Astrocyte (in vitro differentiated cells and primary cell): ENCODE data around the gene RPAP2. TPM values are rescaled to one million over a fixed set of nuclear protein-coding genes. Genes with fewer than 3 reads are reported as not detected.

Source experiments
- DNase-seq: peaks from one replicate; pipeline ENCODE4 v3.0.0-alpha.2; 2010; ENCODE audit warnings: low read depth
- FAIRE-seq: peaks from 2 replicates; lab custom pipeline; 2011; peaks lifted over from hg19 to GRCh38; lab: Jason Lieb, UNC
- H2AFZ ChIP-seq: 2 replicates; pipeline ENCODE4 v1.6.0; 2012; ENCODE audit warnings: low read depth, low read length, inconsistent platforms
- H3K27ac ChIP-seq: 2 replicates; pipeline ENCODE4 v1.5.1; 2011; ENCODE audit warnings: low read depth, low read length, inconsistent platforms
- H3K27me3 ChIP-seq: 2 replicates; pipeline ENCODE4 v1.6.0; 2011; ENCODE audit warnings: low read length, inconsistent platforms; ENCODE audit not compliant: insufficient read depth
- H3K36me3 ChIP-seq: 2 replicates; pipeline ENCODE4 v1.5.1; 2011; ENCODE audit warnings: low read length, inconsistent platforms; ENCODE audit not compliant: insufficient read depth
- H3K4me1 ChIP-seq: 2 replicates; pipeline ENCODE4 v1.5.1; 2011; ENCODE audit warnings: low read length, inconsistent platforms; ENCODE audit not compliant: insufficient read depth
- H3K4me2 ChIP-seq: 2 replicates; pipeline ENCODE4 v1.6.0; 2012; ENCODE audit warnings: low read length, inconsistent platforms
- H3K4me3 ChIP-seq: 2 replicates; pipeline ENCODE4 v1.5.1; 2011; ENCODE audit warnings: low read depth, mild to moderate bottlenecking, low read length, inconsistent platforms; ENCODE audit not compliant: insufficient read depth
- H3K79me2 ChIP-seq: 2 replicates; pipeline ENCODE4 v1.6.0; 2012; ENCODE audit warnings: mild to moderate bottlenecking, low read length, inconsistent platforms; ENCODE audit not compliant: insufficient read depth
- H3K9ac ChIP-seq: 2 replicates; pipeline ENCODE4 v1.6.0; 2012; ENCODE audit warnings: mild to moderate bottlenecking, low read length, inconsistent platforms
- H3K9me3 ChIP-seq: 2 replicates; pipeline ENCODE4 v1.5.1; 2012; ENCODE audit warnings: low read depth, mild to moderate bottlenecking, low read length, inconsistent platforms; ENCODE audit not compliant: insufficient read depth
- H4K20me1 ChIP-seq: 2 replicates; pipeline ENCODE4 v1.6.0; 2012; ENCODE audit warnings: low read length, inconsistent platforms; ENCODE audit not compliant: insufficient read depth
- H3K27ac Mint-ChIP-seq: one replicate; pipeline ENCODE4 v1.8.0; 2021; ENCODE audit warnings: mild to moderate bottlenecking, mixed read lengths; ENCODE audit not compliant: unreplicated experiment
- H3K27me3 Mint-ChIP-seq: one replicate; pipeline ENCODE4 v1.8.0; 2021; ENCODE audit warnings: low read depth, mixed read lengths; ENCODE audit not compliant: unreplicated experiment
- H3K36me3 Mint-ChIP-seq: one replicate; pipeline ENCODE4 v1.8.0; 2021; ENCODE audit warnings: low read depth, mixed read lengths; ENCODE audit not compliant: unreplicated experiment
- H3K4me1 Mint-ChIP-seq: one replicate; pipeline ENCODE4 v1.8.0; 2021; ENCODE audit warnings: low read depth, mixed read lengths; ENCODE audit not compliant: unreplicated experiment
- H3K4me3 Mint-ChIP-seq: one replicate; pipeline ENCODE4 v1.8.0; 2021; ENCODE audit warnings: mild to moderate bottlenecking, moderate library complexity, mixed read lengths; ENCODE audit not compliant: unreplicated experiment
- H3K9me3 Mint-ChIP-seq: one replicate; pipeline ENCODE4 v1.8.0; 2021; ENCODE audit warnings: mild to moderate bottlenecking, mixed read lengths; ENCODE audit not compliant: unreplicated experiment
- EZH2 ChIP-seq: IDR thresholded peaks from 2 replicates; pipeline ENCODE4 v1.6.1; 2012; ENCODE audit warnings: mild to moderate bottlenecking, low read length, inconsistent platforms; ENCODE audit not compliant: insufficient read depth
- total RNA-seq: library from RNA; stranded (reverse); gene quantifications from 2 replicates; pipeline ENCODE4 v1.2.1, GENCODE V29; 2021
- TF ChIP-seq, protein P1 (sequence below): IDR thresholded peaks from 2 replicates; pipeline ENCODE4 v1.5.1; 2011; ENCODE audit warnings: low read depth, mild to moderate bottlenecking, inconsistent platforms, low read length, moderate library complexity; ENCODE audit not compliant: insufficient read depth

RPAP2 gene
- total RNA-seq, 1 donor from 2014 or later = 23.0 TPM

GRCh38 chr1:92291372-92291999, 7.4 kb upstream of the RPAP2 start:
- Histone ChIP-seq H3K79me2 (no peaks in the 10 kb centered on the region), H3K4me1 (no peaks in the 10 kb centered on the region), H3K27me3 (no peaks in the 10 kb centered on the region), H4K20me1 (no peaks in the 10 kb centered on the region), H3K4me2 (no peak overlapping the region), H3K27ac (no peak overlapping the region), H3K9ac (no peak overlapping the region), H3K36me3 (peaks cover 20% of the 10 kb centered on the region), H3K9me3 (no peaks in the 10 kb centered on the region), H2AFZ (no peak overlapping the region), H3K4me3 (no peak overlapping the region)
- Mint-ChIP-seq H3K27ac (no peak overlapping the region), H3K4me3 (no peak overlapping the region), H3K4me1 (no peaks in the 10 kb centered on the region), H3K9me3 (no peaks in the 10 kb centered on the region), H3K27me3 (no peaks in the 10 kb centered on the region), H3K36me3 (peaks cover 4% of the 10 kb centered on the region)
- DNase-seq = peak; percentile 42
- peak; percentile 76 for FAIRE-seq
- TF ChIP-seq, protein P1, sequence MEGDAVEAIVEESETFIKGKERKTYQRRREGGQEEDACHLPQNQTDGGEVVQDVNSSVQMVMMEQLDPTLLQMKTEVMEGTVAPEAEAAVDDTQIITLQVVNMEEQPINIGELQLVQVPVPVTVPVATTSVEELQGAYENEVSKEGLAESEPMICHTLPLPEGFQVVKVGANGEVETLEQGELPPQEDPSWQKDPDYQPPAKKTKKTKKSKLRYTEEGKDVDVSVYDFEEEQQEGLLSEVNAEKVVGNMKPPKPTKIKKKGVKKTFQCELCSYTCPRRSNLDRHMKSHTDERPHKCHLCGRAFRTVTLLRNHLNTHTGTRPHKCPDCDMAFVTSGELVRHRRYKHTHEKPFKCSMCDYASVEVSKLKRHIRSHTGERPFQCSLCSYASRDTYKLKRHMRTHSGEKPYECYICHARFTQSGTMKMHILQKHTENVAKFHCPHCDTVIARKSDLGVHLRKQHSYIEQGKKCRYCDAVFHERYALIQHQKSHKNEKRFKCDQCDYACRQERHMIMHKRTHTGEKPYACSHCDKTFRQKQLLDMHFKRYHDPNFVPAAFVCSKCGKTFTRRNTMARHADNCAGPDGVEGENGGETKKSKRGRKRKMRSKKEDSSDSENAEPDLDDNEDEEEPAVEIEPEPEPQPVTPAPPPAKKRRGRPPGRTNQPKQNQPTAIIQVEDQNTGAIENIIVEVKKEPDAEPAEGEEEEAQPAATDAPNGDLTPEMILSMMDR = peak; percentile 83
- no peak for TF ChIP-seq EZH2

DNA sequence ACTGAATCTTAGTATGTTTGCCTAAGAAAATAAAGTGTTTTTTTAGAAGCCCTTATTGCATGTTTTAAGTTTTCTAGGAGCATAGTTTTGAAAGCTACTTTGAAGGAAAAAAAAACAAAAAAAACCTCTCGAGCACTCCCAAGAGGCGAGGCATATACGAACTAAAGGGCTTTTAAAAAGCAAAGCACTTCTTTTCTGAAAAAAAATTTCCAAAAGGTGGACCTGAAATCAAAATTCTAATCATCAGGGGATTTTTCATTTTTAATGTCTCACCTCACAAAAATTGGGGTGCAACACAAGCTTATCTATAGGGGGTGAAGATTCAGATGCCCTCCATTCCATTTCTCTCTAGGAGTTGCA, 666 bp upstream of the RPAP2 start:
- H3K9me3 ChIP-seq = no peaks in the 10 kb centered on the region
- H3K4me3 Mint-ChIP-seq = peak overlapping the region; percentile 88
- H3K79me2 ChIP-seq = peaks cover 34% of the 10 kb centered on the region
- peak overlapping the region; percentile 96 for H3K9ac ChIP-seq
- peaks cover 11% of the 10 kb centered on the region for H3K4me1 ChIP-seq
- peak overlapping the region; percentile 93 for H3K27ac ChIP-seq
- FAIRE-seq (no peak), DNase-seq (no peak)
- H3K27me3 ChIP-seq = no peaks in the 10 kb centered on the region
- peak overlapping the region; percentile 72 for H3K27ac Mint-ChIP-seq
- no peaks in the 10 kb centered on the region for H3K36me3 ChIP-seq
- TF ChIP-seq, protein P1 = peak; percentile 32
- TF ChIP-seq EZH2 = no peak
- peak overlapping the region; percentile 96 for H3K4me2 ChIP-seq
- peak overlapping the region; percentile 99 for H2AFZ ChIP-seq
- no peaks in the 10 kb centered on the region for H3K27me3 Mint-ChIP-seq
- H3K4me3 ChIP-seq = peak overlapping the region; percentile 90
- peaks cover 4% of the 10 kb centered on the region for H3K4me1 Mint-ChIP-seq
- no peaks in the 10 kb centered on the region for H3K9me3 Mint-ChIP-seq
- H4K20me1 ChIP-seq = peaks cover 5% of the 10 kb centered on the region
- peaks cover 8% of the 10 kb centered on the region for H3K36me3 Mint-ChIP-seq

- no peak for TF ChIP-seq EZH2
- TF ChIP-seq, protein P1 = no peak
- no peaks in the 10 kb centered on the region for H3K27me3 ChIP-seq
- Mint-ChIP-seq H3K27me3 (no peaks in the 10 kb centered on the region), H3K4me1 (peaks cover 4% of the 10 kb centered on the region), H3K4me3 (peak overlapping the region; percentile 88), H3K36me3 (peaks cover 10% of the 10 kb centered on the region), H3K9me3 (no peaks in the 10 kb centered on the region), H3K27ac (peak overlapping the region; percentile 72)
- H3K4me3 ChIP-seq = peak overlapping the region; percentile 90
- DNase-seq = no peak
- no peak for FAIRE-seq
- H3K36me3 ChIP-seq = peaks cover 5% of the 10 kb centered on the region
- H2AFZ ChIP-seq = peak overlapping the region; percentile 99
- H3K27ac ChIP-seq = peak overlapping the region; percentile 93
- peaks cover 5% of the 10 kb centered on the region for H4K20me1 ChIP-seq
- H3K4me1 ChIP-seq = peaks cover 11% of the 10 kb centered on the region
- peak overlapping the region; percentile 96 for H3K4me2 ChIP-seq
- peak overlapping the region; percentile 96 for H3K9ac ChIP-seq
- H3K9me3 ChIP-seq = no peaks in the 10 kb centered on the region
- peaks cover 34% of the 10 kb centered on the region for H3K79me2 ChIP-seq
These were observed 755 bp downstream of the RPAP2 start for GRCh38 chr1:92299477-92300150.
